GM12891 (cell line): Measurements from ENCODE around the gene LMOD2.
"Not testable (repeated sequence)": the region's sequence is repeated elsewhere in the genome, so short reads cannot be mapped to it uniquely, and the experiment has no call there.

Experiments used
- DNase-seq: peaks from one replicate; pipeline ENCODE4 v3.0.0; 2011; ENCODE audit warnings: low spot score; ENCODE audit not compliant: insufficient read length
- FAIRE-seq: peaks from 2 replicates; lab custom pipeline; 2011; peaks lifted over from hg19 to GRCh38; lab: Jason Lieb, UNC
- PAX5 ChIP-seq: IDR thresholded peaks from 2 replicates; pipeline ENCODE4 v1.6.1; 2011; ENCODE audit warnings: low read length, moderate library complexity, mild to moderate bottlenecking; ENCODE audit not compliant: insufficient read depth, severe bottlenecking
- POLR2A ChIP-seq: IDR thresholded peaks from 2 replicates; pipeline ENCODE4 v1.6.1; 2011; ENCODE audit warnings: low read depth, low read length, control low read depth
- POLR2AphosphoS5 ChIP-seq: IDR thresholded peaks from 2 replicates; pipeline ENCODE4 v1.6.1; 2011; ENCODE audit warnings: low read depth, low read length, control low read depth
- POU2F2 ChIP-seq: IDR thresholded peaks from 2 replicates; pipeline ENCODE4 v1.6.1; 2011; ENCODE audit warnings: low read depth, mild to moderate bottlenecking, control low read depth, low read length, moderate library complexity
- SPI1 ChIP-seq: IDR thresholded peaks from 2 replicates; pipeline ENCODE4 v1.6.1; 2011; ENCODE audit warnings: low read depth, low read length, control low read depth
- TAF1 ChIP-seq: IDR thresholded peaks from 2 replicates; pipeline ENCODE4 v1.6.1; 2011; ENCODE audit warnings: low read depth, low read length, control low read depth

Gene LMOD2

DNA sequence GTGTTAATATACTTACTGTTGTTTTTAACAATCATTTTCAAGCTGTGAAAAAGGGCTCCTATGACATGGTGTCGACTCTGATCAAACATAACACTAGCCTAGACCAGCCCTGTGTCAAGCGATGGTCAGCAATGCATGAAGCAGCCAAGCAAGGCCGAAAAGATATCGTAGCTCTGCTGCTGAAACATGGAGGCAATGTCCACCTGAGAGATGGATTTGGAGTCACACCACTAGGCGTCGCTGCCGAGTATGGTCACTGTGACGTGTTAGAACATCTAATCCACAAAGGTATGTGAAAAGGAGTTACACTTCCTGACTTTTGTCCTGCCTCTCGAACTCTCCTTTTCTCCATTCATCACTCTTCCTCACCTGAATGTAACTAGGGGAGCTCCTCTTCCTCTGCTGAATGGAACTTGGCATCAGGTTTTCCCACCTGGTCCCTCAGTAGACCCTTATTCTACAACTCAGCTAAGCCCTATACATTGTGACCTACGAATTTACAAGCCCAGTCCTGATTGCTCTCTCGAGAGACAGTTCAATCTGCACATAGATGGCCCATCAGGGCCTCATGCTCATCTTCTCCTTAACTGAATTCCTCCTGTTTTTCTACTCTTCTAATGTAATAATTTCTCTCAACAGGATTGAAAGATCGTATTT, 31.0 kb upstream of the LMOD2 start:
- FAIRE-seq: peak; percentile 90
- no peak for TF ChIP-seq POU2F2
- no peak for TF ChIP-seq POLR2AphosphoS5
- TF ChIP-seq TAF1: no peak
- TF ChIP-seq SPI1: no peak
- no peak for TF ChIP-seq POLR2A
- no peak for TF ChIP-seq PAX5
- DNase-seq: peak; percentile 23

DNA sequence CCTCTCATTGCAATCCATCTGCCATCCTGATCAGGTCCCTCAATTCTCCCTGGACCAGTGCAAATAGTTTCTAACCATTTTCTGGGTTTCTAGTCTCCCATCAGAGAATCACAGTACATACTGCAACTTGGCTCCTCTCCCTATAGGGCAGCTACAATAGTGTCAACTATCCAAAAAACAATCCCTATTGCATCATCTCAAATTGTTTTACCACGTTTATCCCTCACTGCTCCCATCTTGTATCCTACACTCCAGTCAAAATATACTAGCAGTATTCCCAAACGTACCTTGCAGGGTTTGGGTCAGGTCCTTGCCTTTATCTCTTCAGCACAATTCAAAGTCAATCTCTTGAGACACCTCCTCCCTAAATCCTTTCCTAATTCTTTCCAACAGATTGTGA, 30.4 kb upstream of the LMOD2 start:
- TF ChIP-seq SPI1 (no peak), POLR2AphosphoS5 (no peak), PAX5 (no peak), POU2F2 (no peak), POLR2A (no peak), TAF1 (no peak)
- FAIRE-seq (no peak), DNase-seq (no peak)

DNA sequence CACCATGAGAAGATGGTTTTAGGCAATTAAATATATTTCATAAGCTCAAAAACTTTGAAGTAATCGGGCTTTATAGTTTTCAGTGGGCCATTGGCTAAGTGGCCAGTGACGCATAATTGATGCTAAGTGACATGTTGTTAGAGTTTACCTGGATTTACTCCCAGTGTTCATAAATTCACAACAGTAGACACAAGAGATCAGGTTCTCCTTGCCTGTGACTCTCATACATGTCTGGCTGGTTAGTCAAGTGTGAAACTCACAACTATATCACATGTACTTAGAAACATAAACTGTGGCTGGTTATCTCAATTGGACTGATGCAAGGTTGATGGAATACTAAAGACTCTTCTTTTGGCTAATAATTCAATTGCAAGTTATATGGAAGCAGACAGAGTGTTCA, 27.8 kb upstream of the LMOD2 start:
- DNase-seq: no peak
- FAIRE-seq: no peak
- TF ChIP-seq POU2F2 (no peak), POLR2A (no peak), SPI1 (no peak), POLR2AphosphoS5 (no peak), PAX5 (no peak), TAF1 (no peak)

DNA sequence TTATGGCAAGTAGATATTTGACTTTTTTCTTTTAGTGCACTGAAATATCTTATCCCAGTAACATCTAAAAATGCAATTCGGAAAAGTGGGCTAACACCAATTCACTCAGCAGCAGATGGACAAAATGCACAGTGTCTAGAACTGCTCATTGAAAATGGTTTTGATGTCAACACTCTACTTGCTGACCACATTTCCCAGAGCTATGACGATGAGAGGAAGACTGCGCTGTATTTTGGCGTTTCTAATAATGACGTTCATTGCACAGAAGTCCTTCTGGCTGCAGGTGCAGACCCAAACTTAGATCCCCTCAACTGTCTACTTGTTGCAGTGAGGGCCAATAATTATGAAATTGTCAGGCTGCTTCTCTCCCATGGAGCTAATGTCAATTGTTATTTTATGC, 26.8 kb upstream of the LMOD2 start:
- TF ChIP-seq TAF1 (no peak), POU2F2 (no peak), SPI1 (no peak), POLR2A (no peak), POLR2AphosphoS5 (no peak), PAX5 (no peak)
- FAIRE-seq (no peak), DNase-seq (no peak)

DNA sequence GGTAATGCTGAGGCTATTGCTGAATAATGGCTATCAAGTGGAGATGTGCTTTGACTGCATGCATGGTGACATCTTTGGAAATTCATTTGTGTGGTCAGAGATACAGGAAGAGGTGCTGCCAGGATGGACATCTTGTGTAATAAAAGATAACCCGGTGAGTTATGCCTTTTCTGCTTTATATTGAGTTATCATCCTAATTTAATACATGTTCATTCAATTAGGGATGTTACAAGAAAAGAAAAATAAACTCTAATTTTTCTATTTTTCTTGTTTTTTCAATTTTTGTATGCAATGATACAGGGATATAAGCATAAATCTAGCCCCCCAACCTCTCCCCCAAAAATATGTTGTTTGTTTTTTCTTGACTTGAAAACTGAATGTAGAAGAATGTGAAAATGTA, 26.4 kb upstream of the LMOD2 start:
- FAIRE-seq: no peak
- TF ChIP-seq POU2F2: no peak
- TF ChIP-seq PAX5: no peak
- no peak for TF ChIP-seq SPI1
- no peak for TF ChIP-seq POLR2A
- DNase-seq: no peak

DNA sequence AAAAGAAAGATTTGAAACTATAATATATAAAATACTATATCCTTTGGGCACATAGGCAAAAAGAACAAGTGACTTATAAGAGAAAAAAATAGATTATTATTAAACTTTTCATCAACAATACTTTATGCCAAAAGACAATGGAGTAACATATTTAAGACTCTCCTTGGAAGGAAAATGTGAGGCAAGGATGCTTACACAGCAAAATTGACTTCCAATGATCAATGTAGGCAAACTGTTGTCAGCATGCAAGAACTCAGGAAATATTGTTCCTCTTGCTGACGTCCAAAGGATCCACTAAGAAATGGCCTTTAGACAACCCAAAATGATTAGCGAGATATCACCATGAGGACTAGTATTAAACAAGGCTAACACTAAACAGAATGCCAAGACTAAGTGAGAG, 22.9 kb upstream of the LMOD2 start:
- FAIRE-seq (no peak), DNase-seq (no peak)
- no peak for TF ChIP-seq POU2F2
- TF ChIP-seq PAX5: no peak
- no peak for TF ChIP-seq SPI1
- no peak for TF ChIP-seq TAF1
- no peak for TF ChIP-seq POLR2AphosphoS5
- no peak for TF ChIP-seq POLR2A

DNA sequence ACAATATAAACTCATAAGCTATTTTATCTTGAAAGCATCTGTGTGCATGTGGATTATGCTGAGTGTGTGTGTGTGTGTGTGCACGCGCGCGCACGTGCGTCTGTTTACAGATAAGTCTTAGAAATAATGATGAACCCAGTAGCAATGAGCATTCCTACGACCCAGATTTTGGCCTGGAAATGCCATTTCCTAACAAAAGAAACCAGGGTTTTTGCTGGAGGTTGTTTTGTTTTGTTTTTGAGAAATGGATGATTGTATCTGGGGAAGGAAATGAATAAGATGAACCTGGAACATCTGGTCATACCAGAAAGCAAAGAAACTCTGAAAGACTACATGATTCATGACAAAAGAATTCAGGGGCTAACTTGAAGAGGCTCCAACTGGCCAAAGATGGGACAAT, 22.1 kb upstream of the LMOD2 start:
- no peak for TF ChIP-seq POU2F2
- TF ChIP-seq POLR2A: no peak
- FAIRE-seq (no peak), DNase-seq (no peak)

DNA sequence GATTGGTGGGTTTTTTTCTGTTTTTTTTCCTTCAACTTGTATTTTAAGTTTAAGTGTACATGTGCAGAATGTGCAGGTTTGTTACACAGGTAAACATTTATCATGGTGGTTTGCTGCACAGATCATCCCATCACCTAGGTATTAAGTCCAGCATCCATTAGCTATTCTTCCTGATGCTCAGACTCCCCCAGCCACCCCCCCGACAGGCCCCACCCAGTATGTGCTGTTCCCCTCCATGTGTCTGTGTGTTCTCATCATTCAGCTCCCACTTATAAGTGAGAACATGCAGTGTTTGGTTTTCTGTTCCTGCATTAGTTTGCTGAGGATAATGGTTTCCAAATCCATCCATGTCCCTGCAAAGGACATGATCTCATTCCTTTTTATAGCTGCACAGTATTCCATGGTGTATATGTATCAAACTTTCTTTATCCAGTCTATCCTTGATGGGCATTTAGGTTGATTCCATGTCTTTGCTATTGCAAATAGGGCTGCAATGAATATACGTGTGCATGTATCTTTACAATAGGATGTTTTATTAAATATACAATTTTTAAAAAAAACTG, 21.6 kb upstream of the LMOD2 start:
- not testable (repeated sequence) for DNase-seq, FAIRE-seq

DNA sequence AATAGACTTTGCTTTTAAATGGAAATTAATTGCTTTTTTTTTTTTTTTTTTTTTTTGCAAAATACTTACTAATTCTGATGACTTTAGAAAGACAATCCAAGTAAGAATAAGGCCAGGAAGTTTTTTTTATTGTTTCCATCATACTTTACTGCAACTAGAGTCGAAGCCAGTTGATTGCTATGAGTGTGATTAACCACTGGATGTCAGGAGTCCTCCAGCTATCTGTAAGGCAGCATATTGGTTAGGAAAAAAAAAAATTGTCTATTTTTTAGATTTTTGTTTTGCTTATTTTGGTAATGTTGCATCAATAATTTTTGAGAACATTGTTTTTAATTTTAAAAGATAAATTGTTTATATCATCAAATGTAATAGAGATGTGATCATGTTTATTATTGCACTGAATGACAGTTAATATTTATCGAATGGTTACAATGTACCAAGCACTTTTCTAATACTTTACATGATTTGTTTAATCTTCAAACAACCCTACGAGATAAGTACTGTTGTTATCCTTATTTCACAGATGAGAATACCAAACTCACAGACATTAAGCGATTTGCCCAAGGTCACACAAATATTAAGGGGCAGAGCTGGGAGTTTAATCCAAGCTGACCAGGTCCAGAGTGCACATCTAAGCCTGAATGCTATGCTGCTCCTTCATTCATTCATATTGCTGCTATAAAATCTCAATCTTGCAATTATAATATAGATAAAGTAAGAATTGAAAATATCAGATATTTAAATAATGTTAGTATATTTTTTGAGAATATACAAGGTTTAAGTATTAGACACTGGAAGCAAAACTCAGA, 19.9 kb upstream of the LMOD2 start:
- no peak for TF ChIP-seq POLR2A
- peak; percentile 2 for DNase-seq
- no peak for FAIRE-seq

DNA sequence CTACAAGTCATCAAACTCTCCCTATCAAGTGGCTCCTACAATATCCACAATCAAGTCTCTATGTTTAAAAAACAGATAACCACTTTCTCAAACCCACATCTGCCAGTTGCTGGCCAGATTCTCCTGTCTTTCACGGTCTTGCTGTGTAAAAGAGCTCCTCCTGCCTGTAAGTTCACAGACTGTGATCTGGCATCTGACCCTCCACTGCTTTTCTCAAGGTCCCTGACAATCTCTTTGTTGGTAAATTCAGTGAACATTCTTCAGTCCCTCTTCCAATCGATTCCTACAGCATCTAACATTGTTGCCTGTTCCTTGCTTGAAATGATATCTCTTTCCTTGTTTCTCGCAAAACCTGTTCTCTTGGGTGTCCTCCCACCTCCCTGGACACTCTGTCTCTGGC, 18.5 kb upstream of the LMOD2 start:
- no peak for FAIRE-seq
- TF ChIP-seq SPI1 (no peak), POLR2AphosphoS5 (no peak), PAX5 (no peak), POU2F2 (no peak), POLR2A (no peak), TAF1 (no peak)
- no peak for DNase-seq
